Mesodermal cell (in vitro differentiated cells): ENCODE results near the gene NOTCH1.

Experiments used
- H3K27ac ChIP-seq: 2 replicates; pipeline ENCODE4 v1.7.0; 2013; ENCODE audit warnings: mild to moderate bottlenecking, low read depth, low read length, moderate library complexity; ENCODE audit not compliant: severe bottlenecking
- H3K36me3 ChIP-seq: 2 replicates; pipeline ENCODE4 v1.7.1; 2013; ENCODE audit warnings: mild to moderate bottlenecking, low read length, moderate library complexity; ENCODE audit not compliant: control insufficient read depth, insufficient read depth
- H3K4me1 ChIP-seq: one replicate; pipeline ENCODE4 v1.7.1; 2013; ENCODE audit warnings: mild to moderate bottlenecking, low read length; ENCODE audit not compliant: insufficient read depth, control insufficient read depth, poor library complexity, severe bottlenecking
- H3K4me3 ChIP-seq: 2 replicates; pipeline ENCODE4 v1.7.0; 2013; ENCODE audit warnings: low read length, control low read depth, mild to moderate bottlenecking; ENCODE audit not compliant: insufficient read depth, poor library complexity, severe bottlenecking; ENCODE audit errors: extremely low read depth
- H3K9me3 ChIP-seq: 2 replicates; pipeline ENCODE4 v1.7.1; 2013; ENCODE audit warnings: mild to moderate bottlenecking, low read length, moderate library complexity; ENCODE audit not compliant: control insufficient read depth
- WGBS, 2 experiments: methylation state at CpG; one replicate each; pipeline ENCODE4 v1.1.5; 2013; ENCODE audit warnings: missing lambda C conversion rate in 2 of 2; ENCODE audit not compliant: insufficient coverage in 2 of 2; 5-methylcytosine and 5-hydroxymethylcytosine counted together

Gene NOTCH1

DNA sequence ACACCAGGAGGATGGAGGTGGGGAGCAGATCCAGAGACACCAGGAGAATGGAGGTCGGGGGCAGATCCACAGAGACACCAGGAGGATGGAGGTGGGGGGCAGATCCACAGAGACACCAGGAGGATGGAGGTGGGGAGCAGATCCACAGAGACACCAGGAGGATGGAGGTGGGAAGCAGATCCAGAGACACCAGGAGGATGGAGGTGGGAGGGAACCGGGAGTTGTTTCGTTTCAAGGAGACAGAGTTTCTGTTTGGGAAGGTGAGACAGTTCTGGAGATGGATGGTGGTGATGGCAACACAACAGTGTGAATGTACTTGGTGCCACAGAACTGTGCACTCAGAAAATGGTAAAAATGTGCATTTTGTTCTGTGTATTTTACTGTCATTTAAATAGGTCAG lies 97.2 kb downstream of the NOTCH1 start:
- Histone ChIP-seq H3K36me3 (peaks cover 89% of the 10 kb centered on the region), H3K4me3 (no peak overlapping the region), H3K27ac (no peak overlapping the region), H3K9me3 (no peaks in the 10 kb centered on the region), H3K4me1 (no peaks in the 10 kb centered on the region)
- 100% methylated on average over 3 of the region's 3 CpGs for WGBS, 2 experiments

DNA sequence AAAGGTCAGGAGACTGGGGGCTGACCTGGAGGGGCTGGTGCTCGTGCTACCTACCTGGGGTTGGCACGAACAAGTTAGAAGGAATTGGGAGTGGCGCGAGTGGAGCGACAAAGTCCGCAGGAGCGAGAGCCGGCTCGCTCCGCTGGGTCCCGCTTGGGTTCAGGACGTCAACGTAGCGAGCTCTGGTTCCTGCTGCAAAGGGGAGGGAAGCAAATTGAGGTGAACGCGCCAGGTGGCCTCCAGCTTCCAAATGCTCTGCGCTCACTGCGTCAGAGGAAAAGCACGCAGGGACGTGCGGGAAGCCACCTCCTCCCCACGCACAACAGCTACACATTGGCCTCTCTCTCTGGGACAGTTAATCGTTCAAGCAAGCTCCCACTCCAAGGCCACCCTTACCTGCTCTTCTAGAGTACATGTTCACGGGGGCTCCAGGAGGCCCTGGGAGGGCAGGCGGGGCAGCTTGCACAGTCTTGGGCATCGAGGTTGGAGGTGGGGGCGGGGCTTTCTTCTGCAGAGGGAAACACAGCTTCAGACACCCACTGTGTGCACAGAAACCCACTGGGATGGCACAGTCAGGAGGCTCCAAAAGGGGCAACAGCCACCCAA lies 98.6 kb downstream of the NOTCH1 start:
- H3K36me3 ChIP-seq = peaks cover 90% of the 10 kb centered on the region
- no peak overlapping the region for H3K27ac ChIP-seq
- 95 to 96% methylated on average over 23 to 27 of the region's 27 CpGs for WGBS, 2 experiments
- no peaks in the 10 kb centered on the region for H3K9me3 ChIP-seq
- no peak overlapping the region for H3K4me3 ChIP-seq
- H3K4me1 ChIP-seq = no peaks in the 10 kb centered on the region

DNA sequence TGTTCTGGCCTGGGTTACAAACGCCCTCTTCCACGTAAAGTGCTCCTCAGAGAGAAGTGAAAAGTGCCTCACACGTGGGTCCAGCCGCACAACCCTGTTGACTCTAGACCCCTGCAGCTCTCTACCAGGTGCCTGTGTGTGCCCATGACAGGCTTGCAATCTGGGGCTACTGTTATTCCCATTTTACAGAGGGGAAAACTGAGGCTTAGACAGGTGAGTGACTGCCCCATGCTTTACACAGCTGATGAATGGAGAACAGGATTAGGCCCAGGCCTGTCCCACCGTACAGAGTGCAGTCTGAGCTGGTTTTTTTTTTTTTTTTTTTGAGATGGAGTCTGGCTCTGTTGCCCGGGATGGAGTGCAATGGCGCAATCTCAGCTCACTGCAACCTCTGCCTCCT lies 100.0 kb downstream of the NOTCH1 start:
- Histone ChIP-seq H3K4me1 (peaks cover 3% of the 10 kb centered on the region), H3K36me3 (peaks cover 93% of the 10 kb centered on the region), H3K4me3 (no peak overlapping the region), H3K27ac (no peak overlapping the region), H3K9me3 (no peaks in the 10 kb centered on the region)
- WGBS, 2 experiments = 98 to 99% methylated on average over 5 of the region's 7 CpGs
